NCI-H1092 (cell line): ENCODE data around the gene MYO18B.

ENCODE experiments used
- DNase-seq: peaks from one replicate; lab custom pipeline; 2025; lab: John Stamatoyannopoulos, UW

The MYO18B gene

DNA sequence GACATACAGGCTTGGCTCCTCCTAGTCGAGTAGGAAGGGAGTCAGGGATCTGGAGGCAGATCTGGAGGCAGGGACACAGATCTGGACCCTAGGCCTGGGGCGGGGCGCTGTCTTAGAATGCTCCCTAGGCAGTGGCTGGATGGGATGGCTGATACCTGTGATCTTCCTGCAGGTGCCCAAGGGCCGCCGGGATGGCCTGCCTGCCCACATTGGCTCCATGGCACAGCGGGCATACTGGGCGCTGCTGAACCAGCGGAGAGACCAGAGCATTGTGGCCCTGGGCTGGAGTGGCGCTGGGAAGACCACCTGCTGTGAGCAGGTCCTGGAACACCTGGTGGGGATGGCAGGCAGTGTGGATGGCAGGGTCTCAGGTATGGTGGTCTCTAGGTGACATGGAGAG, 35.4 kb downstream of the MYO18B start:
- no peak for DNase-seq

GRCh38 chr22:25777870-25778269, 35.9 kb downstream of the MYO18B start:
- peak; percentile 18 for DNase-seq

GRCh38 chr22:25779426-25779825, 37.4 kb downstream of the MYO18B start:
- no peak for DNase-seq

DNA sequence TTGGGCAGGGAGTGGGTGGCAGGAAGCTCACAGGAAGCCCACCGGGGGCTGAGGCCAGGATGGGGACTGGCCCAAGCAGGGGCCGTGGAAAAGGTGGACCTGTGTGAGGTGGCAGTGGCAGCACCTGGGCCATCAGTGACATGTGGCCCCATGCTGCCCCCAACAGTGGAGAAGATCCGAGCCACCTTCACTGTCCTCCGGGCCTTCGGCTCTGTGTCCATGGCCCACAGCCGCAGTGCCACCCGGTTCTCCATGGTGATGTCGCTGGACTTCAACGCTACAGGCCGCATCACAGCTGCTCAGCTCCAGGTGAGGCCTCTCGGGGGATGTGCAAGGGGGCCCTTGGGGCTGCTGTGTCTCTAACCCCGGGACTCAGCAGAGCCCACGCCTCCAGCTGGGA, 37.9 kb downstream of the MYO18B start:
- no peak for DNase-seq

- peak; percentile 63 for DNase-seq
These were observed 38.7 kb downstream of the MYO18B start for GRCh38 chr22:25780673-25781072.

DNA sequence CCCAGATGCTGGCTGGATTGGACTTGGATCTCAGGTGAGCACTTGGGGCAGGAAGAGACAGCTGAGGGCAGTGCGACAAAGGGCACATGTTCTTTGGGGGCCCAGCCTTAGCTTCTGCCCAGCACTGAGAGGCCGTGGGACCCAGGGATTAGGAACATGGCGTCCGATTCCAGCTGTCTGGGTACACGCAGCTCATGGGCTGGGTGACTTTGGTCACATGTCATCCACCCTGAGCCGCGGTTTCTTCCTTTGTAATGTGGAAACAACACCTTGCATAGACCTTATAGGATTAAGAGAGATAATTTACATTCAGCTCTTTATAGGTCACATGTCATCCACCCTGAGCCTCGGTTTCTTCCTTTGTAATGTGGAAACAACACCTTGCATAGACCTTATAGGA, 39.8 kb downstream of the MYO18B start:
- no peak for DNase-seq

DNA sequence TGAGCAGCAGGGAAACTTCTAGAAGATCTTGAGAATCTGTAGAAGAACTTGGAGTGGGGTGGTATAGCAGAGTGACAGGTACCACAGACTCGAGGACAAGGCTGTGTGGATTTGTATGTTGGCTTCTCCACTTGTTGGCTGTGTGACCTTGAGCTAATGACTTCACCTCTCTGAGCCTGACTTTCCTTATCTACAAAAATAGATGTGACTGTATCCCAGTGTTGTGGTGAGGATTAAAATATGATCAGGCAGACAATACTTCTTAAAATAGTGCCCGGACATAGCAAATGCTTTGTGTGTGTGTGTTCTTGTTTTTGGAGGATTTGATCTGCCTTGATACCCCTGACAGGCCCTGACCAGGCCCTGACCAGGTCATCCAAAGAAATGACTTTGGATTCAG, 40.8 kb downstream of the MYO18B start:
- DNase-seq = no peak

DNA sequence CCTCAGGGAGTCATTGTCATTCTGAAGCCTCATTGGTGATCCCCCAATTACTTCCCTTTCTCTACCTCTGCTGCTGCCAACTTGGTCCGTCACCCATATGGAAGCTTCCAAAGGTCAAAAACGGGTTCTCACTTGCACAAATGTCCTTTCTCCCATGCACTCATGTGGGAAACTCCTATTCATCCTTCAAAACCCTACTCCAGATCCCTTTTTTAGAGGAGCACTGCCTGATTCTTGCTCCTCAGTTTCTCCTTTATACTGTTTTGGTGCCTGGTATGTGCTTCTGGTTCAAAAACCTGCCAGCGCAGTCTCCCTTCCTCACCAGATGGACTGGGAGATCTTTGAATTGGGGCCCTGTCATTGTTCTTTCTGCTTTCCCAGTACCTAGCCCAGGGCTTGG, 41.9 kb downstream of the MYO18B start:
- no peak for DNase-seq

- DNase-seq = no peak
These were observed 44.2 kb downstream of the MYO18B start for GRCh38 chr22:25786165-25786564.

DNA sequence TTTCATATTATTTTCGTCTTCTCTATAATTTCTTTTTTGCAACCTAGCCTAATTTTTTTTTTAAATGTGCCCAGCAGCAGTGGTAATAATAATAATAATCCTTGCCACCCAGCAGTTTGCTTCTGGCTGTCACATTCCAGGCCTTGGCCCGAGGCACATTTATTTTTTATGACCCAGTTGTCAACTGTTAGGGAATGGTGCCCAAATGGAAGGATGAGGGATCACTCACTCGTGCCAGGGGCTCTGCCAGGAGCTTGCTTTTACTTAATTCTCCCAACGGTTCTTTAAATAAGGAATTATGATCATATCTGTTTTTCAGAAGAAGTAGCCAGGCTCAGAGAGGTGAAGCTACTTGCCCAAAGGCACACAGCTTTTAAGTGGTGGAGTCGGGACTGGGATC, 49.6 kb downstream of the MYO18B start:
- no peak for DNase-seq

- DNase-seq = peak; percentile 10
These were observed 53.5 kb downstream of the MYO18B start for GRCh38 chr22:25795478-25795877.

GRCh38 chr22:25797498-25798290, 55.7 kb downstream of the MYO18B start:
- DNase-seq = no peak

- DNase-seq = no peak
These were observed 58.8 kb downstream of the MYO18B start for GRCh38 chr22:25800766-25801165.

- no peak for DNase-seq
These were observed 60.0 kb downstream of the MYO18B start for GRCh38 chr22:25802018-25802417.

DNA sequence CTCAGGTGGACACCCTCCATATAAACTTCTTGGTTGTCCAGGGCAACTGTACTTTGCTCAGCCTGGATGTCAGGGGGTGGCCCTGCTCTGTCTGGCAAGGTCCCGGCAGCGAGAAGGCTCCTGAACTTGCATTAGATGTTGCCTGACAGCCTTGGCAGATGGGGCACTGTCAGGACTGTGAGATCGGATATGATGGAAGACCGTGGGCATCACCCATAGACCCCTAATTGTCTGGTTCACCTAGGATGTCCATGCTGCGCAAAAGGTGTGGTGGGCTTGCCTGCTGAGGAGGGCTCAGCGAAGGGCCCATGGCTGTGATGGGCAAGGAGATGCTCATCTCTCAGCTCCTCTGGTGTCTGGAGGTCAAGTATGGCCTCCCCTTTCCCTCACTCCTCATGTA, 62.7 kb downstream of the MYO18B start:
- no peak for DNase-seq

- no peak for DNase-seq
These were observed 64.6 kb downstream of the MYO18B start for GRCh38 chr22:25806579-25806978.

- DNase-seq = no peak
These were observed 72.7 kb downstream of the MYO18B start for GRCh38 chr22:25814685-25815084.

DNA sequence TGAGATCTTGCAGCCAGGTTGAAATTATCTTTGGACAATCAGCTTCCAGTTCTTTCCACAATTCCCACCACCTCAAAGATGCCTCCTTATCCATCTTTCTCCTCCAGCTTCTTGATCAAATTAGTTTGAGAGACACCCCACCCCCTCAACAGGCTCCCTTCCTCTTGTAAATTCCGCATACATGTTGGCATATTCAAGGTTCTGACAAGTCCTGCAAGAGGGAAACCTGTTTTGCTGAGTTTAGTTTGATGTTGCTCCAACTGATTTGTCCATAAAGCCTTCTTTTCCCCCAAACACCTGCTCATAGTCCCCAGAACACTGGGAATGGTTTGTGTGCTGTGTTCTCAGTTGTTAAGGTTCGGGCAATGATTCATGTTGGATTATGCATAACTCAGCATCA, 73.6 kb downstream of the MYO18B start:
- DNase-seq = no peak

GRCh38 chr22:25816522-25817059, 74.6 kb downstream of the MYO18B start:
- DNase-seq = no peak

GRCh38 chr22:25817092-25817943, 75.3 kb downstream of the MYO18B start:
- no peak for DNase-seq

DNA sequence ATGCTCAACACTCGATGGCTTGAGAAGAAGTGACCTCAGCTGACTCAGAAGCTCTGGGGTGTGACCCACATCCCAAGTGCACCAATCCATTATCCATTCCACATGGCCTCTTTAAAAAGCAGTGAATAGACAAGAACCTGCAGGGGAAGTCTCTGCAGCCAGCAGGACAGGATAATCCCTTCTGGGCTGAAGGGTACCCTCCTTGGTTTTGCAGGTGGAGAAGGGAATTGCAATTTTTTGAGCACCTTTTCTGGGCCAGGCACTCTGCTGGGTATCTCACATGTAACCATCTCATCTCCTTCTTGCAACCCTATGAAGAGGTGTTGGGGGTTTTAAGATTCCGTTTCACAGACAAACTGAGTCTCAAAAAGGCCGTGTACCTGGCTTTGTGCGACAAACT, 76.6 kb downstream of the MYO18B start:
- no peak for DNase-seq

DNA sequence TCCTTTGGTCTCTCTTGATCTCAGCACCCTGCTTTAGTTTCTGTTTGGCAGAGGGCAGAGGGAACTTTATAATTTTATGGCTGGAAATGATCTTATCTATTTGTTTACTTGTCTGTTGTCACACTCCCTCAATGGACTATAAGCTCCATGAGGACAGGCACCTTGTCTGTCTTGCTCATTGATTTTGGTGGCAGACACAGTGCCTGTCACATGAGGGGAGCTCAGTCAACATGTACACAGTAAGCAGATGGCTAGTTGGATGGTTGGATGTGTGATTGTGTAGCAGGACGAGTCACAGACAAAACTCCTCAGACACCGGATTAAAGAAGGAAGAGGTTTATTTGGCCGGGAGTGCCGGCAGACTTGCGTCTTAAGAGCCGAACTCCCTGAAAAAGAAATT, 80.4 kb downstream of the MYO18B start:
- no peak for DNase-seq

DNA sequence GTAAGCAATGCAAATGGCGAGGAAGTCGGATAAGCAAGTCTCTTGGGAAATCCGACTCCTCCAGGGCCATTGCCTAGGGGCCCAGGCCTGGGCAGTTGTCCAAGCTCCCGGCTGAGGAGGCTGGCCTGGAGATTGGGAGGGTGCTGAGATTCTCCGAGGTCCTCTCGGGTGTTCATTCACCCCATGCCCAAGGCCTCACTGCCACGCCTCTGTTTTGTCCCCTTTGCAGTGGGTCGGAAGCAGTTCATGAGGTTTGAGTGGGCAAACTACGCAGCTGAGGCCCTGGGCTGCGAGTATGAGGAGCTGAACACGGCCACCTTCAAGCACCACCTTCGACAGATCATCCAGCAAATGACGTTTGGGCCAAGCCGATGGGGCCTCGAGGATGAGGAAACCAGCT, 81.3 kb downstream of the MYO18B start:
- DNase-seq = no peak
